ENCODE data around the gene XG. TPM values are rescaled to one million over a fixed set of nuclear protein-coding genes. Genes with fewer than 3 reads are reported as not detected.

XG gene
- total and polyA plus RNA-seq, 9 of the 15 experiments (the other 6 are each of a cell fraction or from before 2014, with no cell fraction given): 0.03 to 0.12 TPM; not detected in 7

- TF ChIP-seq NR0B1 (IDR thresholded peaks at IDR 0.05; ENCODE audit: partially characterized antibody) (no peak), NELFE (IDR thresholded peaks at IDR 0.05; ENCODE audit: insufficient read depth, insufficient read length) (no peak), SP1 (CRISPR knock-in tag; IDR thresholded peaks at IDR 0.05) (no peak), HES1 (IDR thresholded peaks at IDR 0.05; ENCODE audit: low read depth) (no peak), FIP1L1 (IDR thresholded peaks at IDR 0.05; ENCODE audit: low read depth, low read length, poor library complexity, severe bottlenecking) (no peak), ZNF384 (IDR thresholded peaks at IDR 0.05; ENCODE audit: low read depth, low read length) (no peak), ZBTB2 (IDR thresholded peaks at IDR 0.05) (no peak), BMI1 (IDR thresholded peaks at IDR 0.05; ENCODE audit: low read length) (no peak), PCBP2 (IDR thresholded peaks at IDR 0.05; ENCODE audit: low read depth, low read length, poor library complexity, severe bottlenecking) (no peak)
- TF ChIP-seq, protein P1, sequence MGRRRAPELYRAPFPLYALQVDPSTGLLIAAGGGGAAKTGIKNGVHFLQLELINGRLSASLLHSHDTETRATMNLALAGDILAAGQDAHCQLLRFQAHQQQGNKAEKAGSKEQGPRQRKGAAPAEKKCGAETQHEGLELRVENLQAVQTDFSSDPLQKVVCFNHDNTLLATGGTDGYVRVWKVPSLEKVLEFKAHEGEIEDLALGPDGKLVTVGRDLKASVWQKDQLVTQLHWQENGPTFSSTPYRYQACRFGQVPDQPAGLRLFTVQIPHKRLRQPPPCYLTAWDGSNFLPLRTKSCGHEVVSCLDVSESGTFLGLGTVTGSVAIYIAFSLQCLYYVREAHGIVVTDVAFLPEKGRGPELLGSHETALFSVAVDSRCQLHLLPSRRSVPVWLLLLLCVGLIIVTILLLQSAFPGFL (CRISPR knock-in tag; IDR thresholded peaks at IDR 0.05): no peak
Observed at GRCh38 chrX:2774057-2774456, 22.2 kb downstream of the XG start (continued).
